AG10803 (cell line): ENCODE data around the gene HK1.

Source experiments
- DNase-seq: peaks from one replicate; pipeline ENCODE4 v3.0.0; 2010; ENCODE audit warnings: low read depth
- H3K4me3 ChIP-seq: 2 replicates; pipeline ENCODE4 v1.5.1; 2011; ENCODE audit warnings: mild to moderate bottlenecking, low read length, control low read depth
- CTCF ChIP-seq: conservative IDR thresholded peaks from 2 replicates; pipeline ENCODE4 v1.5.1; 2011; ENCODE audit warnings: mild to moderate bottlenecking, low read length, control low read depth, inconsistent platforms

Gene HK1

GRCh38 chr10:69387500-69387899 is 109.2 kb downstream of the HK1 start:
- no peak for DNase-seq
- TF ChIP-seq CTCF: no peak
- no peak overlapping the region for H3K4me3 ChIP-seq

- H3K4me3 ChIP-seq: no peak overlapping the region
- TF ChIP-seq CTCF: no peak
- DNase-seq: no peak
These were observed 110.2 kb downstream of the HK1 start for GRCh38 chr10:69388488-69388887.

GRCh38 chr10:69389827-69390490 is 111.7 kb downstream of the HK1 start:
- no peak overlapping the region for H3K4me3 ChIP-seq
- TF ChIP-seq CTCF: no peak
- DNase-seq: no peak

GRCh38 chr10:69391158-69391557 is 112.9 kb downstream of the HK1 start:
- no peak for TF ChIP-seq CTCF
- H3K4me3 ChIP-seq: no peak overlapping the region
- no peak for DNase-seq

- DNase-seq: peak; percentile 75
- TF ChIP-seq CTCF: peak; percentile 99
- no peak overlapping the region for H3K4me3 ChIP-seq
These were observed 114.2 kb downstream of the HK1 start for GRCh38 chr10:69392481-69393000.

GRCh38 chr10:69394020-69394419 is 115.7 kb downstream of the HK1 start:
- DNase-seq: no peak
- no peak overlapping the region for H3K4me3 ChIP-seq
- no peak for TF ChIP-seq CTCF

GRCh38 chr10:69397972-69398371 is 119.7 kb downstream of the HK1 start:
- TF ChIP-seq CTCF: no peak
- DNase-seq: peak; percentile 25
- no peak overlapping the region for H3K4me3 ChIP-seq
